ENCODE data around the gene ULK1. TPM values are rescaled to one million over a fixed set of nuclear protein-coding genes. Genes with fewer than 3 reads are reported as not detected.
"Not testable (repeated sequence)": the region's sequence is repeated elsewhere in the genome, so short reads cannot be mapped to it uniquely, and the experiment has no call there.

The ULK1 gene
- total RNA-seq, 2 donors from 2014 or later: 23.2 to 40.6 TPM

GRCh38 chr12:131949431-131950181 lies 55.2 kb downstream of the ULK1 start, which contains the start of gene EP400:
EP400 (plus strand) TSS chr12:131949942; CDS start chr12:131960620, 10,678 bp downstream.
- Histone ChIP-seq H3K4me3 (peak within 1 kb of the TSS; percentile 82), H3K9me3 (no peaks in the 10 kb centered on the region), H3K27ac (peak within 1 kb of the TSS; percentile 84 to 87), H3K36me3 (peaks cover 2% of the 10 kb centered on the region), H3K4me1 (ENCODE audit: control insufficient read depth in 1 of 2, low read depth in 2 of 2) (peaks cover 20 to 37% of the 10 kb centered on the region in 2 donors), H3K27me3 (replicated peaks; ENCODE audit: insufficient read depth) (no peaks in the 10 kb centered on the region)
- DNase-seq (ENCODE audit: low spot score) (peak; percentile 94), ATAC-seq (ENCODE audit: insufficient number of reproducible peaks, low FRiP score, low read depth) (peak; percentile 73)
- TF ChIP-seq CTCF (IDR thresholded peaks at IDR 0.05): peak; percentile 37

DNA sequence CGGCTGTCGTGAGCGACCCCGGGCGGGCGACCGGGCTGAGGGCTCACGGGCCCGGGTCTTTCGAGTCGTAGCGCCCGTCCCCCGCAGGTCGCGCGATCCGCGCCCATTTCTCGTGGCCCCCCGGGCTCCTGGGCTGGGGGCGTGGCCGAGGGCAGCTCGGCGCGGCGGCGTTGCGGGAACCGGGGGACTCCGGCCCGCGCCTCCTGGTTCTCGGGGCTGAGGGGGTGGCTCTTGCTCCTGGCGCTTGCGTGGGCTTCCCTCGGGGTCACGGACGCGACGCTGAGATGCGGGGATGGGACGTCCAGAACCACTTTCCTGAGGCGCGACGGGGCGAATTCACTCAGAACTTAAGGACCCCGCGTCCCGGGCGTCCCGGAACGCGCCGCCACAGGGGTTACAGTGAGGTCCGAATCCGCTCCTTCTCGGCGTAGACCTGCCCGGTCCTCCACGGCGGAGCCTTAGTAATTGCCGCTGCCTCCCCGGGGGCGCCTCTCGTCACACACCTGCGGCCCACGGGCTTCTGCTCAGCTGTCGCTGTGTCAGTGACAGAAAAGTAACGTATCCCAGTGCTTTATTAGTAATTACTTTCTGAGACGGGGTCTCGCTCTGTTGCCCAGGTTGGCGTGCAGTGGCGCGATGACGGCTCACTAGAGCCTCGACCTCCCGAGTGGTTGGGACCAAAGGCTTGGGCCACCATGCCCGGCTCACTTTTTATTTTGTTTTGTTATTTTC lies 55.9 kb downstream of the ULK1 start:
- DNase-seq (ENCODE audit: low spot score) (no peak), ATAC-seq (ENCODE audit: insufficient number of reproducible peaks, low FRiP score, low read depth) (peak; percentile 1)
- TF ChIP-seq CTCF (IDR thresholded peaks at IDR 0.05): no peak
- Histone ChIP-seq H3K27ac (peak overlapping the region; percentile 78 to 84), H3K27me3 (replicated peaks; ENCODE audit: insufficient read depth) (no peaks in the 10 kb centered on the region), H3K9me3 (no peaks in the 10 kb centered on the region), H3K4me1 (ENCODE audit: control insufficient read depth in 1 of 2, low read depth in 2 of 2) (peaks cover 20 to 37% of the 10 kb centered on the region in 2 donors), H3K4me3 (peak overlapping the region; percentile 82), H3K36me3 (no peaks in the 10 kb centered on the region)

DNA sequence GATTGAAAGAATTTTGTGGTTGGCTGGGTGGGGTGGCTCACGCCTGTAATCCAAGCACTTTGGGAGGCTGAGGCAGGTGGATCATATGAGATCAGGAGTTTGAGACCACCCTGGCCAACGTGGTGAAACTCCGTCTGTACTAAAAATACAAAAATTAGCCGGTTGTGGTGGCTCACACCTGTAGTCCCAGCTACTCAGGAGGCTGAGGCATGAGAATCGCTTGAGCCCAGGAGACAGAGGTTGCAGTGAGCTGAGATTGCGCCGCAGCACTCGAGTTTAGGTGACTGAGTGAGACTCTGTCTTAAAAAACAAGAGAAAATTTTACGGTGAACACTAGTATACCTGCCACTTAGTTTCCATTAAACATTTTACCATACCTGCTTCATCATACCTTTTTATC lies 59.4 kb downstream of the ULK1 start:
- DNase-seq (ENCODE audit: low spot score); ATAC-seq (ENCODE audit: insufficient number of reproducible peaks, low FRiP score, low read depth): not testable (repeated sequence)
- H3K4me1 ChIP-seq (ENCODE audit: control insufficient read depth in 1 of 2, low read depth in 2 of 2): peaks cover 20 to 33% of the 10 kb centered on the region in 2 donors

DNA sequence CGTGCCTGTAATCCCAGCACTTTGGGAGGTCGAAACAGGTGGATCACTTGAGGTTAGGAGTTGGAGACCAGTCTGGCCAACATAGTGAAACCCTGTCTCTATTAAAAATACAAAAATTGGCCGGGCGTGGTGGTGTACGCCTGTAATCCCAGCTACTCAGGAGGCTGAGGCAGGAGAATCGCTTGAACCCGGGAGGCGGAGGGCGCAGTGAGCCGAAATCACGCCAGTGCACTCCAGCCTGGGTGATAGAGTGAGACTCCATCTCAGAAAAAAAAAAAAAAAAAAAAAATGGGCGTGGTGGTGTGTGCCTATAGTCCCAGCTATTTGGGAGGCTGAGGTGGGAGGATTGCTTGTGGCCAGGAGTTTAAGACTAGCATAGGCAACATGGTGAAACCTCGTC lies 60.0 kb downstream of the ULK1 start:
- peaks cover 15 to 26% of the 10 kb centered on the region in 2 donors for H3K4me1 ChIP-seq (ENCODE audit: control insufficient read depth in 1 of 2, low read depth in 2 of 2)
- H3K4me3 ChIP-seq; H3K9me3 ChIP-seq; ATAC-seq (ENCODE audit: insufficient number of reproducible peaks, low FRiP score, low read depth); H3K36me3 ChIP-seq; H3K27ac ChIP-seq; H3K27me3 ChIP-seq (replicated peaks; ENCODE audit: insufficient read depth); DNase-seq (ENCODE audit: low spot score): not testable (repeated sequence)

More for the DNA sequence above, 59.4 kb downstream of the ULK1 start:
- not testable (repeated sequence) for H3K27me3 ChIP-seq (replicated peaks; ENCODE audit: insufficient read depth); H3K9me3 ChIP-seq; H3K27ac ChIP-seq; H3K36me3 ChIP-seq; H3K4me3 ChIP-seq

DNA sequence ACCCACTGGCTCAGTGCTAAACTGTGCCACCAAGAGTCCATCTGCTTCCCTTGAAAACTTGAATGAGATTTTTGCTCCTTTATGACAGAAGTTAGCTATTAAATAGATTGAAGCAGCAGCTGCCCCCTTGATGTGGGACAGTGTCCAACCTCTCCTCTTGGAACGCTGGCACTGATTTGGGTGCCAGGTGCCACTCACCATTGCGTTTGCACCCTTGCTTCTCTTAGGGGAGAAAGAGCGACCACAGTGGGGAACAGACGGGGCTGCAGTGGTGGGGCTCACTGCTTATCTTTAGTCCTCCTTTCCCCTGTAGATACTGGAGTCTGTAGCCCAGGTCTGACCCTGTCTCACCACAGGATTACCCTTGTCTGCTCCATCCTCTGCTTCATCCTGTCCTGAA lies 64.7 kb downstream of the ULK1 start:
- H3K4me1 ChIP-seq (ENCODE audit: control insufficient read depth in 1 of 2, low read depth in 2 of 2): no peaks in the 10 kb centered on the region
- H3K27ac ChIP-seq: no peak overlapping the region
- ATAC-seq (ENCODE audit: insufficient number of reproducible peaks, low FRiP score, low read depth) (no peak), DNase-seq (ENCODE audit: low spot score) (no peak)
- H3K36me3 ChIP-seq: peaks cover 9% of the 10 kb centered on the region
- no peak for TF ChIP-seq CTCF (IDR thresholded peaks at IDR 0.05)
- H3K9me3 ChIP-seq: no peaks in the 10 kb centered on the region
- no peak overlapping the region for H3K4me3 ChIP-seq
- no peaks in the 10 kb centered on the region for H3K27me3 ChIP-seq (replicated peaks; ENCODE audit: insufficient read depth)

Measured in thoracic aorta (tissue), 2 donors.